ENCODE data around the gene PARM1. TPM values are rescaled to one million over a fixed set of nuclear protein-coding genes. Genes with fewer than 3 reads are reported as not detected.

The PARM1 gene
- total RNA-seq (10 to 100 TPM; 21.9 to 60.9 (median 50.8) TPM), polyA plus RNA-seq (100 to 1,000 TPM in 1 of 3 donors, 10 to 100 TPM in 2; 22.2 to 107 (median 25.8) TPM)

DNA sequence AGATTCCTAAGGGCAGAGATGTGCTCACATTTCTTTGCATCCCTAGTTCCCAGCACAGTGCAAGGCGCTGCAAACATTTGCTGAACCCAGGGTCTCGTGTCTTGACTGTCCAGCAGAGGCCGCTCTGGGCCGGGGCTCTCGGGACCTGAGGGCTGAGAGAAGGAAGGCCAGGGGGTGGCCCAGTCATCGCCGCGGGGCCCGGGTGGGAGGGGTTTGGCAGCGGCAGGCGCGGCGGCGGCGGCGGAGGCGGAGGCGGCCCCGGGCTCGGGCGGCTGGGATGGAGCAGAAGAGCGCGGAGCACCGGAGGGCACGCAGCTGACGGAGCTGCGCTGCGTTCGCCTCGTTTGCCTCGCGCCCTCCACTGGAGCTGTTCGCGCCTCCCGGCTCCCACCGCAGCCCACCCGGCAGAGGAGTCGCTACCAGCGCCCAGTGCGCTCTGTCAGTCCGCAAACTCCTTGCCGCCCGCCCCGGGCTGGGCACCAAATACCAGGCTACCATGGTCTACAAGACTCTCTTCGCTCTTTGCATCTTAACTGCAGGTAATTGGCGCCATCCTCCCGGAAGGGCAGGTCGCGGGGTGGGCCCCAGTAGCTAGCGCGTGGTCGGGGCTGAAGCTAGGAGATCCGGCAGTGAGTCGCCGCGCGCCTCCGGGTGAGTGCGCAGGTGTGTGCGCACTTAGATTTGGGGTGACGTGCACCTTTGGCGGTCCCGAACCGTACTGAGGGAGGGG lies at the start of gene PARM1:
Gene PARM1 (plus strand): TSS at position 285 of the 730 bp plus-strand sequence. CDS start 212 bp downstream, at position 497.
- TF ChIP-seq CTCF (IDR thresholded peaks at IDR 0.05), result peak; percentile 55 to 73 (median 58)
- no peak for TF ChIP-seq EP300 (IDR thresholded peaks at IDR 0.05)
- peak; percentile 42 to 70 (median 65) for TF ChIP-seq POLR2AphosphoS5 (IDR thresholded peaks at IDR 0.05)
- peak in 1 of 2 donors; percentile 26 for TF ChIP-seq POLR2A (IDR thresholded peaks at IDR 0.05)
- Histone ChIP-seq H3K4me3 (peak within 1 kb of the TSS; percentile 53 to 78 (median 72)), H3K27me3 (no peaks in the 10 kb centered on the region), H3K27ac (peak within 1 kb of the TSS; percentile 76 to 81 (median 78)), H3K4me1 (peaks cover 0 to 22% (median 13%) of the 10 kb centered on the region in 4 donors), H3K36me3 (no peaks in the 10 kb centered on the region), H3K9me3 (no peaks in the 10 kb centered on the region)
- intact Hi-C loops (cut with DNase I), result loop anchor here (2.0 to 10.0 kb wide), 7 partner anchors 61 to 912 kb away; partner anchors contain the start of gene BTC
- DNase-seq, result peak; percentile 95
- WGBS, 2 donors, result 0 to 1% methylated on average over 64 of the region's 64 CpGs

GRCh38 chr4:74884266-74884665 lies 48.6 kb upstream of the PARM1 start:
- WGBS, 2 donors, result 46 to 48% methylated on average over 2 of the region's 2 CpGs
- H3K27ac ChIP-seq, result no peak overlapping the region
- no peaks in the 10 kb centered on the region for H3K36me3 ChIP-seq
- H3K4me3 ChIP-seq, result no peak overlapping the region
- no peak for DNase-seq
- H3K4me1 ChIP-seq, result peaks cover 0 to 7% (median 0%) of the 10 kb centered on the region in 4 donors
- no peaks in the 10 kb centered on the region for H3K27me3 ChIP-seq
- no peak for TF ChIP-seq POLR2AphosphoS5 (IDR thresholded peaks at IDR 0.05)
- no peak for TF ChIP-seq POLR2A (IDR thresholded peaks at IDR 0.05)
- no peak for TF ChIP-seq CTCF (IDR thresholded peaks at IDR 0.05)
- no peak for TF ChIP-seq EP300 (IDR thresholded peaks at IDR 0.05)
- no peaks in the 10 kb centered on the region for H3K9me3 ChIP-seq
- intact Hi-C loops (cut with DNase I), result no loop called here

DNA sequence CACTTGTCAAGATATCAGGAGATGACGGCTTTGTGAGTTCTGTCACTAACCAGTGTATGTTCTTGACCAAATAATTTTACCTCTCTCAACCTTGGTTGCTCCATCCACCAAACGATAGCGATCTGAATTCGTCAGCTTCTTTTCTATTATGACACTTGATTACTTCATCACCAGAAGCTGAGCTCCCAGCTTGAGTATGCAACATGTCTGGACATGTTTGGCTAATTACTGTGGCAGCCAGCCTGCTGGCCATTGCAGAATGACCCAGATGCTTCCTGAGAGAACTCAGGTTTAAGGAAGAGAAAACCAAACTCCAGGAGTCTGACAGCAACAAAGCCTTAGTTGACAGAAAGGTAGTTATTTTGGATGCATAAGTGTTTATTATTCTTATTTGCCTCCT lies 46.4 kb upstream of the PARM1 start:
- no peaks in the 10 kb centered on the region for H3K27me3 ChIP-seq
- no peak for DNase-seq
- no peak for TF ChIP-seq CTCF (IDR thresholded peaks at IDR 0.05)
- TF ChIP-seq POLR2AphosphoS5 (IDR thresholded peaks at IDR 0.05), result no peak
- no peak for TF ChIP-seq POLR2A (IDR thresholded peaks at IDR 0.05)
- TF ChIP-seq EP300 (IDR thresholded peaks at IDR 0.05), result no peak
- intact Hi-C loops (cut with DNase I), result no loop called here
- no peak overlapping the region for H3K4me3 ChIP-seq
- no peaks in the 10 kb centered on the region for H3K9me3 ChIP-seq
- no peaks in the 10 kb centered on the region for H3K36me3 ChIP-seq
- 91 to 95% methylated on average over 4 of the region's 4 CpGs for WGBS, 2 donors
- H3K4me1 ChIP-seq, result peaks cover 0 to 7% (median 0%) of the 10 kb centered on the region in 4 donors
- no peak overlapping the region for H3K27ac ChIP-seq

GRCh38 chr4:74890341-74890740 lies 42.6 kb upstream of the PARM1 start:
- H3K27ac ChIP-seq, result no peak overlapping the region
- no peak overlapping the region for H3K4me3 ChIP-seq
- H3K4me1 ChIP-seq, result no peaks in the 10 kb centered on the region
- WGBS, 2 donors, result 69 to 70% methylated on average over 5 of the region's 5 CpGs
- H3K9me3 ChIP-seq, result no peaks in the 10 kb centered on the region
- H3K27me3 ChIP-seq, result no peaks in the 10 kb centered on the region
- TF ChIP-seq EP300 (IDR thresholded peaks at IDR 0.05) (no peak), POLR2AphosphoS5 (IDR thresholded peaks at IDR 0.05) (no peak), CTCF (IDR thresholded peaks at IDR 0.05) (no peak), POLR2A (IDR thresholded peaks at IDR 0.05) (no peak)
- intact Hi-C loops (cut with DNase I), result no loop called here
- H3K36me3 ChIP-seq, result no peaks in the 10 kb centered on the region
- DNase-seq, result no peak
